Activated effector memory CD4-positive, alpha-beta T cell treated with Interleukin-2 at 50 U/mL for 16 hours (primary cell): ENCODE data around the gene LGR4.
"Not testable (repeated sequence)": the region's sequence is repeated elsewhere in the genome, so short reads cannot be mapped to it uniquely, and the experiment has no call there.

Experiments used
- DNase-seq: peaks from one replicate; pipeline ENCODE4 v3.0.0-alpha.2; 2020

LGR4 gene

GRCh38 chr11:27458182-27458581 is 14.4 kb downstream of the LGR4 start:
- no peak for DNase-seq

DNA sequence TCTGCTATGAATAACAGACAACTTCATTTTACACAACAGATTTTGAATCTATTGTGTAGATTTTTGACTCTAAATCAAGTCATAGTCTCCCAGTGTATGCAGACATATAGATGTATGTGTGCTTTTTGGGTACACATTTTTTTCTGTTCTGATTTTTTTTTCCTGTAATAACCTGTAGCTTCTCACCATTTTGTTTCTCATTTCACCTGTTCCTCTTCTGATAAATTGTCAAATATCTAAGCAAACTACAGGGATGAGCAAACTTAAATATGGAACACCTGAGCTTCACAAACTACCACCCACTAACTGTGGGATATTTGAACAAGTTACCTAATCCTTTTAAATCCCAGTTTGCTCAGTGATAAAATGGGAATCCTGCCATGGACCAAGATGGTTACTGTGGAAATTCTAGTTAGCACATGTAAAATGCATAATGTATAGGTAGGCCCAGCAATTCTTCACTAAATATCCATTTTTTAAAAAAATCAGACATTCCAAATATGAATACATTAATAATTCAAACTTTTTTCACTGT is 15.7 kb downstream of the LGR4 start:
- DNase-seq = no peak

- DNase-seq = no peak
Observed at GRCh38 chr11:27456140-27456794, 16.3 kb downstream of the LGR4 start.

DNA sequence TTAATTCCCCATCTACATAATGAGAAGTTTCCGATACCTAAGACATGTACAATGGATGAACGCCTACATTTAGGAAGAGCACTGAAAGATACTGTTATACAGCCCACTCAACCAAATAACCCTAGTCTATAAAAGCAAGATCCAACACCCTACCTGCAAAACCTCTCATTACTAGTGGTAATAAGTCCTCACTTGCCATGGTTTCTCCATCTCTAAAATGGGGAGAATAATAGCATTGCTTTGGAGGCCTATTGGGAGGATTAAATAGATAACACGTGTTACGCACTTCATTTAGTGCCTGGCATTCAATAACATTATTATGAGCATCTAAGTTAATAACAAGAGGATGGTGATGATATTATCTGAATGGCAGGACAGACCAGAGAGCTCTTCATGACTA is 16.9 kb downstream of the LGR4 start:
- DNase-seq = no peak

DNA sequence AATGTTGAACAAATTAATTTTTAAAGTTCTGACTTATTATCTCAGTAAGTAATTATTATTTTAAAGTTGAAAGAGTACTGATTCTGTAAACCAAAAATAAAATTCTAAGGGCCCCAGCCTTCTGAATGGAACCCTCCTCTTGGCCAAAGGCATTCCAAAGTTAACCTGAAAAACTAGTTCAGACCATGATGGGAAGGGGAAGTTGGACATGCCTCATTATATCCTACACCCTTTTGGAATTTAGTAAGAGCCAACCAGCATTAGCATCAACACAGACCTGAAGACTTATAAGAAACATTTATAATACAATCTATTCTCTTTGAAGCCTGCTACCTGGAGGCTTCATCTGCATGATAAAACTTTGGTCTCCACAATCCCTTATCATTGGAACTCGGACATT is 18.9 kb downstream of the LGR4 start:
- no peak for DNase-seq

DNA sequence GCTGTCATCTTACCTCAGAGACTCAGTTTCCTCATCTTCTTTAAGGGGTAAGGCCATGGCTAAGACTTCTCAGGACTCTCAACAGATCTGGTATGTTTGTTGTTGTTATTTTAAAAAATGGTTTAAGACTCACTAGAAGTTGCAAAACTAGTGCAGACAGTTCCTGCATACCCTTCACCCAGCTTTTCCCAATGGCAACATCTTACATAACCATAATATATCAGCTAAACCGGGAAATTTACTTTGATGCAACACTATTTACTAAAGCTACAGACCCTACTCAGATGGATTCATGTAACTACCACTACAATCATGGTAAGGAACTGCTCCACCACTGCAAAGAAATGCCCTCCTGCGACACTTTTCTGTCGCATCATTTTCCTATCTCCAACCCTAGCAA is 20.4 kb downstream of the LGR4 start:
- no peak for DNase-seq

DNA sequence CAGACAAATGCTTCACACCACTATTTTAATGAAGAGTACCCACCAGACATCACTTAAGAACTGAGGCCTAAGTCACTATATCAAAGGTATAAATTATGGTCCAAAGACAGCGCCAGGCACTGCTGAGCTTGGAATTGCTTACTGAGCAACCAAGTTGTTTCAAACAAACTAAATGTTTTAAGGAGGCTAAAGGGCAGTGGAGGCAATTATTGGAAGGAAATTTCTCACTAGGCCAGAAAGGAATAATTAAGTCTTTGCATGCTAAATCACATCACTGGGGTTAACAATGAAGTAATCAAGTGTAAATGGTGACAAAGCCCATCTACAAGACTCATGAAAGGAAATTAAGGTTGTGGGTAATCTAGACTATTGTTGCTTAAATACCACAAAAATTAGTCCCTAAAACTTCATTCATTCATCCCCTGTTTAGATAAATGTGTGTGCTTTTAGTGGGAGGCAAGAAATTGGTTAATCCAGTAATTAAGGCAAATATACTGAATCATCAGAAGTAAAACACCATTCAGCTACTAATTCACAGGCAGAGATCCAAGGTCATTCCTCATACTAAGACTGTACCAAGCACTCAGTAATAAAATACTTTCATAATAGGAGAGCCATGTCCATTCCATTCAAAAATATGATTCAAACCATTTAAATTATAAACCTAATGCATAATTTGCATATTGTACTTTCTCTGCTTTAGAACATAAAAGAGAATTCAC is 21.2 kb downstream of the LGR4 start:
- DNase-seq = no peak

- not testable (repeated sequence) for DNase-seq
Observed at GRCh38 chr11:27448184-27448540, 24.4 kb downstream of the LGR4 start.

GRCh38 chr11:27447288-27448183 is 25.1 kb downstream of the LGR4 start:
- no peak for DNase-seq

GRCh38 chr11:27445625-27446024 is 27.0 kb downstream of the LGR4 start:
- no peak for DNase-seq

DNA sequence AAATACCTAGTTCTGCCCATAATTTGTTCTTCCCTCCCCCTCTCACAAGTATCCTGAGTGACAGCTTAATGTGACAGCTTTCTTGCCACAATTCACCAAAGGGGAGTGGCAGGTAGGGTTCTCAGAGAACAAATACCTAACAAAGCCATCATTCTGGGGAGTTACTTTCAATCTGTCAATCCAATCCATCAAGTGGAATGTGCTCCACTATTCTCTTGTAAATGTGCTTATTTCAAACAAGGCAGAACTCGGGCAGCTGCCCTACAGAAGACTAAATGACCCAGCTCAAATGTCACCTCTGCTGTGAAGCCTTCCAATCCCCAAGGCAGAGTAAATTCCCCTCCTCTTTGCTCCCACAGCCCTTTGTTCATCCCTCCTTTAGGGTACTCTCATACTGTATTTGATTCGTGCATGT is 27.8 kb downstream of the LGR4 start:
- DNase-seq = no peak

- no peak for DNase-seq
Observed at GRCh38 chr11:27443746-27444507, 28.7 kb downstream of the LGR4 start.

GRCh38 chr11:27443227-27443626 is 29.4 kb downstream of the LGR4 start:
- DNase-seq = no peak

DNA sequence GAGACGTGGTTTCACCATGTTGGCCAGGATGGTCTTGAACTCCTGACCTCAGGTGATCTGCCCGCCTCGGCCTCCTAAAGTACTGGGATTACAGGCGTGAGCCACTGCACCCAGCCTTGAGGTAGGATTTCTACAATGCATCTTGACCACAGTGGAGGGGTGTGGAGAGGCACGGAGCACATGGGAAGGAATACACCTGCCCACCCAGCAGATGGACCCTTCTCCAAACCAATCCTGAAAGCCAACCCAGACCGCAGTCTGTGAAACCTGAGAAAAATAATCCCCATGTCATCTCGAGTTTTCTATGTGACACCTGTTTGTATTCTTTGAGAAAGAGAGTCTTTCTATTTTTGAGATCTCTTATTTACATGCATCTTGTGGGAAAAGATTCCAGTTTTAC is 32.5 kb downstream of the LGR4 start:
- DNase-seq = no peak

- DNase-seq = no peak
Observed at GRCh38 chr11:27438595-27438981, 34.0 kb downstream of the LGR4 start.

GRCh38 chr11:27437829-27438594 is 34.6 kb downstream of the LGR4 start:
- DNase-seq = no peak

- DNase-seq = no peak
Observed at GRCh38 chr11:27436916-27437315, 35.7 kb downstream of the LGR4 start.

DNA sequence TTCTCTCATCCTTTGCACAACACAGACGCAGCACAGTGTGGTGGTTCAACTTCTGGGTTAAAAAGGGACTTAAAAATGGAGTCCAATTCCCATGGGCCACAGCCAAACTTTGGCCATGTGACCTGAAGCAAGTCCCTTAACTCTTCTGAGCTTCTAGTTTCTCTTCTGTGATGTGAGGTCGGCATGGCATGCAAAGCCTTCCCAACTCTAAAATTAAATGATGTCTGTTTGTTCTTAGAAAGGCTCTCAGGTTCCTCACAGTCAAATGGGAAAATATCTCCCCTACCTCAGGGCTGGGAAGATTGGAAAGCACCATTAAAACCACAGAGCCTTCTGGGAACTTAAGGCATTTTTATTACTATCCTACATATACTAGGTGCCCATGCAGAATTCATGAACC is 38.8 kb downstream of the LGR4 start:
- DNase-seq = no peak

GRCh38 chr11:27431808-27432207 is 40.8 kb downstream of the LGR4 start:
- no peak for DNase-seq

- no peak for DNase-seq
Observed at GRCh38 chr11:27429761-27430393, 42.7 kb downstream of the LGR4 start.

- DNase-seq = no peak
Observed at GRCh38 chr11:27427183-27427980, 45.2 kb downstream of the LGR4 start.
